ENCODE results near the gene FSIP1.

Gene FSIP1

GRCh38 chr15:39714251-39714650 is 68.4 kb downstream of the FSIP1 start:
- no peak for DNase-seq

- DNase-seq, result no peak
Measured at GRCh38 chr15:39713846-39714245, 68.8 kb downstream of the FSIP1 start.

DNA sequence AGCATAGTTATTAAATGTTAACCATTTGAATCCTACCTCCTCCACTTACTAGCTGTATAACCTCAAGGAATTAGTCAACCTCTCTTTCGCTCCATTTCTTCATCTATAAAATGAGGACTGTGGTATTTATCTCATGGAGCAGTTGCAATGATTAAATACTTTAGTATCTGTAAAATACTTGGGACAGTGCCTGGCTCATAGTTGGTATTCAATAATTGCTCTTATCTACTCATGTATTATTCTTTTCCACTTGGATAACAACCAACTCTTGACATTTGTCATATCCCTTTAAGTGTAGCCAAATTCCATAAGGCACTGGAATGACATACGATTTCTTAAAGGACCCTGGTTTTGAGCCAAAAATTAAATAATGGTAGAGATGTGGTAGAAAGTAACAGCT is 72.0 kb downstream of the FSIP1 start:
- no peak for DNase-seq

DNA sequence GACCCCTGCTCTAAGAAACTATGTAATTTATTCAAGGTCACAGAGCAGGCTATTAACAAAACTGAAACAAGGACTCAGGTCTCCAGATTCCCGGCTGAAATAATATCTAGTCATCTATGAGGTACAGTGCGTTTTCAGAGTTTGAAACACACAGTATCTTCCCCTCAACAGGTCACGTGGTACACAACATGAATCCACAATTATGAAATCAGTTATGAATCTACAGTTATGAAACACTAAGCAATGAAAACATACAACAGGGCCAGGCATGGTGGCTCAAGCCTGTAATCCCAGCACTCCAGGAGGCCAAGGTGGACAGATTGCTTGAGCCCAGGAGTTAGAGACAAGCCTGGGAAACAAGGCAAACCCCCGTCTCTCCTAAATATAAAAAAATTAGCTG is 72.7 kb downstream of the FSIP1 start:
- DNase-seq, result no peak

DNA sequence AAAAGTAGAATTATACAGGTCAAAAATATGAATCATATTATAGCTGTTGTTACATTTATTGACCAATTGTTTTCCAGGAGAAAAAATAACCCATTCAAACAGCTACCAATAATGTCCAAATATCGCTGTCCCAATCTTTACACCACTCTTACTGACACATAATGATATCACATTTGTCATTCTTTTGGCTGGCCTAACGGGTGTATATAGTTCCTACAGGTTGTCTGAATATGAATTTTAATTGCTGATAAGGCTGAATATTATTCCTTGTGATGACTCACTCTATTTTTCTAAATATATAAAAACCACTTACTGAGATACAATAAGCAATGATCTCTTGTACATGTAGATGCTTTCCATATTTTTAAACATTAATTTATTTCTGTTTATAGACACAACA is 76.4 kb downstream of the FSIP1 start:
- DNase-seq, result no peak

DNA sequence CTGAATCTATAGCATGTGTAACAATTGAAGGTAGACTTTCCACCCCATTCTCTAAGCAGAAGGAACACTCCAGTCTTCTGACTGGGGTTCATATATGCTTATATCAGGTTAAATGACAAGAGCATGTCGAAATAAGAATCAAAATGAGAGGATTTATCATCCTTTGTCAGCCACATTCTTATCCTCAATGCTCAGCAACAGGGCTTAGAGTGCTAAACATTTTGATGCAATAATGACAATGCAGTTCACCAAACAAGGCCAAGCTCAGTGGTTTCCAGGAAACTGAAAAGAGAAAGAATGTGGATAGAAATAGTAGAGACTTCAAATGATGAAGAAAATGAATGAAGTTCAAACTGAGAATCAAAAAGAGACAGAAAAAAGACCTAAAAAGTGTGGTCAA is 78.0 kb downstream of the FSIP1 start:
- no peak for DNase-seq

DNA sequence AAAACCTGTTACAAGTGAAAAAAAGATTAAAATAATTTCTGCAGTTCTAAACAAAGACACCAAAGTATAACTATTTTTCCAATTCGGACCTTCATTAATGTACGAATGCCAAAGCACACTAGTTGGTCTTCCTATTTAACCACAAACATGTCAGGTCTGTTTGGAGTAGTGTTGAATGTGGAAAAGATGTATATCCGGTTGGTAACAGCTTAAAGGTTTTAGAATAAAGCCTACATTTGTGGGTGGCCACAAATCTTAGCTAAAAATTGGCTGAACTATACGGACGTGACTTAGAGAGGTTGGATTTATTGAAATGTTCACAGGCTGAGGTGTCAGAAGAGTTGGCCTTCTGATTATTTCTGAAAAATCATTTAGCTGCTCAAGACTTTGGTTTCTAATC is 78.4 kb downstream of the FSIP1 start:
- no peak for DNase-seq

DNA sequence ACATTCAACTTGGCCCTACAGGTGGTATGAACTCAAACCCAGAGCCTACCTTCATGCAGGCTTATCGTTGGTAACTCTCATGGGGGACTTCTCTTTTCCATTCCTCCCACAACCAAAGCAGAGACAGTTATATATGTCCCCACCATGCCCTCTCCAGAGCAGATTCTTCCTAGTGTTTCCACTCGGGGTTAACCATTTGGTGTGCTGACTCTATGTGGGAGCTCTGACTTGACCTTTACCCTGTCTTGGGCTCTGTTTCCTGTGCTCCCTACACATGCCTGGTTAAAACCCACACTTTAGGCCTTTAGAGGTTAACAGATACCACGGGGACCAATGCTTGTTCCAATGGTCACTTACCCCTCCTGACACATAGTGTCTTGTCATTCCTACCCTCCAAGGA is 80.7 kb downstream of the FSIP1 start:
- no peak for DNase-seq

DNA sequence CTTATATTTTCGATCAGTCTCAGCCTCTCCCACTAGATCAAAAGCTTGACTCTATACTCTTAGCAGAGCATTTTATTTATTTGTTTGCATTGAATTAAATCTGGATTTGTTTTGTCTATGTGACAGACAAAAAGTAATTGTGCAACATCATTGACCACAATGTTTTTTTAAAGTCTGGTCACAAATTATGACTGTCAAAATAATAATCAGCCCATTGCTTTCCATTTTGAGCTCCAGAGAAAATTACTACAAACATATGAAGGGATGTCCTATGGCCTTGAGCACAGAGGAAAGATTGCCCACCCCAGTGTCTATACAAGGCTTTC is 82.3 kb downstream of the FSIP1 start:
- no peak for DNase-seq

- DNase-seq, result no peak
Measured at GRCh38 chr15:39699516-39700374, 82.9 kb downstream of the FSIP1 start.

DNA sequence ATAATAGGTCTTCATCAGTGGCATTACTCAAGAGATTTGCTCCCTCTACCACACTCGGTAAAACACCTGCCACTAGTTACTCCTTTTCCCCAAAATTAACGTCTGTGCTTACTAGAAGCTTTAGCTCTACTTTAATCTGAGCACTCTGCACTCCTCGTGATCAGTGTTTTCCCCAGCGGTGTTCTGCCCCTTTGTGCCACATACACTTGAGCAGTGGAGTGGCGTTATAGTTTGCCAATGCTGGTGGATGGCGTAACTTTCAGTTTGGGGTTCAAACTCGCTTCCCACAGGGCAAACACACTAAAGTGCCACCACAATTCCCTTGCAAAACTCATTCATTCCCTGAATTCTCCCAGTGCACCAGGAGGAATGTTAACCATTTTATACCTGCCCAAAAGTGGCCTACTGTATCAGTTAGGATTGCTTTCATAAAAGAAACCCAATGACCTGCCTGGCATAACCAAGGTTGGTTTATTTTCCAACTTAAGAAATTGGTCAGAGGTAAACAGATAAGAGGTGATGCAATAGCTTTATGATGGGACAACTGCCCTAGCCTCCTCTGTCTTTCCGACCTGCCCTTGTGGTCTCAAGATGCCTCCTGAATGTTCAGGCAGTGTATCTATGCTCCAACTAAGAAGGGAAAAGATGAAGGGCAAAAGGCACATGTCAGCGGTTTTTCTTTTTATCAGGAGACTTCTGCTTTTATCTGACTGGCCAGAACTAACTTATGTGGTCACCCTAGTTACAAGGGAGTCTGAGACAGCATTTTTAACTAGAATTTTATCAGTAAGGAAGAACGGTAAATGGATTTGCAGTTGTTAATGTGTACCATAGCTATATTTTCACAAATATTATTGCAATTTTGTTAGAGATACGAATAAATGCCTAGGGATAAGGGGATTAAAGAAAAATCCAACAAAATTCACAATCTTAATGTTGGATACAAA is 83.9 kb downstream of the FSIP1 start:
- no peak for DNase-seq

GRCh38 chr15:39697509-39697908 is 85.1 kb downstream of the FSIP1 start:
- no peak for DNase-seq

GRCh38 chr15:39695793-39696192 is 86.8 kb downstream of the FSIP1 start:
- no peak for DNase-seq

- DNase-seq, result no peak
Measured at GRCh38 chr15:39692356-39693327, 90.0 kb downstream of the FSIP1 start.

DNA sequence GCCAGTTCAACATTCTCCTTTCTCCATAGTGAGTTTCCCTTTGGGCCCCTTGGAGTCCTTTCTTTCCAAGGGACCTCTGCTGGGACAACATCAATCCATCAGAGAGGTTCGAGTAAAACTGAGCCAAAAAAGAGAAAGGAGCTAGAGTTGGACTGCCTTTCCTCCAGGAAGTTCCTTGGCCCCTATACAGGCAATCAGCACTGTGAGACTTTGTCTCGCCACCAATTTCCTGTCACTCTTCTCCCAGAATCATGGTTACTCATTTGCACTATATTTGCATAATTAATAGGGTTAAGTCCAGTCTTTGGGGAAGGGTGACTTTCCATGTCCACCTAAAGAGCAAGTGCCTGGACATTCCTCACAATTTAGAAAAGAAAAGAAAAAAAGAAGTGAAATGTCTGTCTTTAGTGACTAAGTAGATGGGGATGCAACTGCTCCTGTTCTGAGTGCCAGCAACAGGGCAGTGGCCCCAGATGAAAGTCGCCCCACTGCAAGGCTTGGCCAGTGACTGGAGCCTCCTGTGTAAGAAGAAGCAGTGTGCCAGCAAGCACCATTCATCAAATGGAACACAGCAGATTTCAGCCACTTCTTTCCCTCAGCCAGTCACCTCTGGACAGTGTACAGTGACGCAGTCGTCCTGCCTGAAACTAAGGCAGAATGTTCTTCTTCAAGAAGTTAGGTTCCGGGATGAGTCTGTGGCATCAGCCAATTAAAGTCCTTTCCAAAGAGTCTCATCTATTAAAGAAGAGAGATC is 91.6 kb downstream of the FSIP1 start:
- no peak for DNase-seq

- DNase-seq, result no peak
Measured at GRCh38 chr15:39687965-39688364, 94.7 kb downstream of the FSIP1 start.

GRCh38 chr15:39685999-39686613 is 96.5 kb downstream of the FSIP1 start:
- DNase-seq, result peak; percentile 34 to 39

DNA sequence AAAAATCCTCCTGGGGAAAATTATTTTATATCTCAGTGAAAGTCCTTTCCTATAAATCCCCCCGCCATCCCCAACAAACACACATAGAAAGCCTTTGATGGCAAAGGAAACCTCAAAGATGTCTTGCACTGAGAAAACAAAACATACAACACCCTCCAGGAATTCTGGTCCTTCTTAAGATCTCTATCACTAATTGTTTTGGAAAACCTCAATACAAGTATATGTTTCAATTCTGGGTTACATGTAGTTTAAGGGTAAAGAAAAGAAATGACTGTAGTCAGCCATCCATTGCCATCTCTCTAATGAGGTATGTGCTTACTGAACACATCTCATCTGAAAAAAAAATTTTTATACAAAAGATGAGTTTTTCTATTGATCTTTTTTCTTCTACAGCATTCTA is 97.3 kb downstream of the FSIP1 start:
- DNase-seq, result no peak

DNA sequence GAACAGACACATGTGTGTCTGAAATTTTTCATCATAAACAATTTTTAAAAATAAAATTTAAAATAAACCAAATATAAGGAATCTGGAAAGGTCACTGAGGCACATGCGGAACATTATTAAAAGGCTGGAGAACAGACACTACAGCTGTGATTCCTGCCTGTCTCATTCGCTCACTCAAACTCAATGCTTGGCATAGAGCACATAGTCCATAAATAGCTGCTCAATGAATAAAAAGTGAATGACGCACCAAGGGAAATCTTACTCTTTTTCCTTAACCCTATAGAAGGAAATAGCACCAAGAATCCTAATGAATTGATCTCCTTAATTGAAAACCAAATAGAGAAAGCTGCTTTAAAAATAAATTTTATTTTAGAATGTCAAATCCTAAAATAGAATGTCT is 98.4 kb downstream of the FSIP1 start:
- no peak for DNase-seq

DNA sequence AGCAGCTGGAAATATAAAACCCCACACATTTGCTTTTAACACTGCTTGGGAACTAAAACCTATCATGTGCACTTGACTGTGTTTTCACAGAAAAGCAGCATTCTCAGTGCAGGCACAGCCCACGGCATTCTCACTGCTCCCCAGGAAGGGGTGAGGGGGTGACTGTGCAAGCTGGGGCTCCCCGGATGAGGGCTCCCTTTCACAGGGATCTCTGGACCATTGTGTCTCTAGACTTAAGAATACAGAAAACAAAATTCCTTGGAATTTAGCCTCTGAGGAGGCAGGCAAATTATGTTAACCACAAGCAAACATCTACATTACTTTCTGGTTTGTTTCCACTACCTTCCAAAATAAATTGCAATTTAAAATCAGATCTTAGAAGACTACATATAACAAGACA is 100.3 kb downstream of the FSIP1 start:
- no peak for DNase-seq

DNA sequence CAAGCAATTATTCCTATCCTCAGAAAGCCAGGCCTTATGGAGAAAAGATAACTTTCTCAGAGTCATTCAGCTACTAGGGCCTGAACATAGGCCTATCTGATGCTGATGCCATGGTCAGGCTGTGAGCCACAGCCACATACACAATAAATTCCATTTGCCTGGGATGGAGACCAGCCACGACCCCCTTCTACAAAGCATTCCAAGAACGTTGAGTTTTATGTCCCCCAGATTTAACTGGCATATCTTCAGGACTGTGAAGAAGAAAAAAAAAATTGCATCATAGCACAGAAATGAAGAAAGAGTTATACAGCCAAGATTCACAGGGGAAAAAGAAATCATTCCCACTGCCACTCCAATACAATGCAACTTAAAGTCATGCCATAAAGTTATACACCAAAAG is 101.8 kb downstream of the FSIP1 start:
- no peak for DNase-seq

DNA sequence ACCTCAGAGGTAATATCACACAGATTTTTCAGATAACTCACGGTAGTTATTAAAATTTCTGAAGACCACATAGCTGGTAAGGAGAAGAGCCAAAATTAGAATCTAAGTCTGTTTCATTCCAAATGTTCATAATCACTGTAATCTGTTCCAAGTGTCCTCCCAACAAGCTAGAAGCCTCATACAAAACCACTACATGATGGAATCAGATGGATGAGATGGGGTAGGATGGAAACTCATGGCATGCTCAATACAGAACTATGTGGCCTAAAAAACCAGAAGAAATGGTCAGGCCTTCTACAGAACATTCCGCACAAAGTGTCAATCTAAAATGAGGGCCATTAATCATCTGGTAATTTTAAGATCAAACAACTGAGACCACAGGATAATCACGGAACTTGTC is 110.0 kb downstream of the FSIP1 start:
- no peak for DNase-seq

All from Kasumi-1 (cell line).